HepG2 (cell line): ENCODE data around the gene ARL11. TPM values are rescaled to one million over a fixed set of nuclear protein-coding genes. Genes with fewer than 3 reads are reported as not detected.

Source experiments
- ATAC-seq: fragments of 200-7000 bp; cut with Tn5 transposase; 3 replicates; pipeline ENCODE4 v1.9.1; 2020; ENCODE audit warnings: mild to moderate bottlenecking, moderate library complexity
- BruUV-seq: library from RNA; stranded (reverse); fragments of 400-500 nt; replicated peaks from 2 replicates; lab custom pipeline; 2021; lab: Mats Ljungman, UMichigan
- CTCF ChIA-PET: fragments of 300-600 bp; formaldehyde crosslinking; extraction: SDS; loops from one replicate; lab custom pipeline; 2021; ENCODE audit warnings: low total read pairs, inconsistent platforms, low intra/inter-chr PET ratio; lab: Yijun Ruan, JAX
- POLR2A ChIA-PET: fragments of 350-600 bp; sonication (Branson Sonifier 250); formaldehyde crosslinking; loops from one replicate; lab custom pipeline; 2020; ENCODE audit warnings: antibody characterized with exemption, inconsistent platforms; lab: Yijun Ruan, JAX
- DNase-seq: peaks from one replicate; pipeline ENCODE4 v3.0.0-alpha.2; 2015; ENCODE audit warnings: low spot score
- FAIRE-seq: peaks from 3 replicates; lab custom pipeline; 2011; peaks lifted over from hg19 to GRCh38; lab: Jason Lieb, UNC
- H2AFZ ChIP-seq: one replicate; pipeline ENCODE4 v1.6.1; 2011; ENCODE audit warnings: low read length, inconsistent platforms
- H3K27ac ChIP-seq: fragments of 300-600 bp; 3 replicates; pipeline ENCODE4 v1.8.0; 2011; ENCODE audit warnings: mixed run types, mild to moderate bottlenecking, mixed read lengths, low read length, inconsistent platforms; ENCODE audit not compliant: insufficient read depth; ENCODE audit errors: extremely low read length
- H3K27me3 ChIP-seq, 2 experiments: fragments of 200-600 bp in 1 of 2; 2 replicates in 1 of 2; 3 replicates in 1 of 2; pipeline versions ENCODE4 v1.6.0 to v1.8.0; 2011; ENCODE audit warnings: low read length in 2 of 2, mild to moderate bottlenecking in 2 of 2, moderate library complexity in 2 of 2, inconsistent platforms in 1 of 2; ENCODE audit not compliant: insufficient read depth in 2 of 2, control insufficient read depth in 1 of 2
- H3K36me3 ChIP-seq, 2 experiments: fragments of 200-600 bp in 1 of 2; replicated peaks in 1 of 2; 2 replicates in 1 of 2; 3 replicates in 1 of 2; pipeline versions ENCODE4 v1.5.1 to v1.8.0; 2011; ENCODE audit warnings: low read length in 2 of 2, inconsistent platforms in 1 of 2; ENCODE audit not compliant: insufficient read depth in 2 of 2, control insufficient read depth in 1 of 2
- H3K4me1 ChIP-seq: 2 replicates; pipeline ENCODE4 v1.5.1; 2012; ENCODE audit warnings: low read length, inconsistent platforms; ENCODE audit not compliant: insufficient read depth
- H3K4me2 ChIP-seq: 2 replicates; pipeline ENCODE4 v1.6.0; 2011; ENCODE audit warnings: low read depth, low read length, inconsistent platforms
- H3K4me3 ChIP-seq, 3 experiments: fragments of 200-600 bp in 1 of 3; sonication (generic), shearing (Covaris generic) in 1 of 3; replicated peaks in 1 of 3; 2 replicates each; pipeline ENCODE4 v1.5.1; 2011 to 2016; ENCODE audit warnings: low read length in 3 of 3, inconsistent platforms in 2 of 3, low read depth in 2 of 3, mild to moderate bottlenecking in 2 of 3, control low read depth in 1 of 3, mixed read lengths in 1 of 3; ENCODE audit not compliant: insufficient read depth in 1 of 3
- H3K79me2 ChIP-seq: one replicate; pipeline ENCODE4 v1.6.1; 2011; ENCODE audit warnings: low read length, inconsistent platforms; ENCODE audit not compliant: insufficient read depth
- H3K9ac ChIP-seq: 2 replicates; pipeline ENCODE4 v1.6.0; 2011; ENCODE audit warnings: mild to moderate bottlenecking, low read depth, low read length, inconsistent platforms; ENCODE audit not compliant: insufficient read depth
- H3K9me3 ChIP-seq: 2 replicates; pipeline ENCODE4 v1.5.1; 2012; ENCODE audit warnings: mild to moderate bottlenecking, low read length
- H4K20me1 ChIP-seq: 2 replicates; pipeline ENCODE4 v1.6.0; 2011; ENCODE audit warnings: inconsistent platforms, mild to moderate bottlenecking, low read length, moderate library complexity; ENCODE audit not compliant: insufficient read depth
- CENPX ChIP-seq: sonication (generic); formaldehyde crosslinking; IDR thresholded peaks from 2 replicates; pipeline ENCODE4 v1.9.0; 2021; ENCODE audit warnings: mild to moderate bottlenecking, missing genetic modification reagents, moderate library complexity
- HHEX ChIP-seq: IDR thresholded peaks from 2 replicates; pipeline ENCODE4 v1.6.1; 2016; ENCODE audit warnings: control low read depth
- HNRNPLL ChIP-seq: fragments of 200-400 bp; formaldehyde crosslinking; IDR thresholded peaks from 2 replicates; pipeline ENCODE4 v1.6.1; 2017; ENCODE audit warnings: mild to moderate bottlenecking, low read depth, low read length; ENCODE audit not compliant: poor library complexity, severe bottlenecking
- NFIB ChIP-seq: sonication (generic); formaldehyde crosslinking; IDR thresholded peaks from 2 replicates; pipeline ENCODE4 v1.9.0; 2021; ENCODE audit warnings: missing genetic modification reagents, mild to moderate bottlenecking, borderline replicate concordance
- SMAD1 ChIP-seq: sonication (generic); formaldehyde crosslinking; IDR thresholded peaks from 2 replicates; pipeline ENCODE4 v1.4.0; 2020; ENCODE audit warnings: missing genetic modification reagents, low read depth, mild to moderate bottlenecking, borderline replicate concordance
- TCF12 ChIP-seq, 2 experiments: fragments of 450-650 bp in 1 of 2; sonication (generic) in 1 of 2; formaldehyde crosslinking in 1 of 2; IDR thresholded peaks; 2 replicates each; pipeline versions ENCODE4 v1.6.1 to v1.8.0; 2017 to 2022; ENCODE audit warnings: antibody characterized with exemption in 1 of 2, mild to moderate bottlenecking in 1 of 2, missing genetic modification reagents in 1 of 2, moderate library complexity in 1 of 2
- ZNF768 ChIP-seq: sonication (generic); formaldehyde crosslinking; IDR thresholded peaks from 2 replicates; pipeline ENCODE4 v1.4.0; 2020; ENCODE audit warnings: missing genetic modification reagents
- WGBS: methylation state at CpG from one replicate; pipeline ENCODE4 v1.1.6; 2017; ENCODE audit warnings: low lambda C conversion rate; 5-methylcytosine and 5-hydroxymethylcytosine counted together
- in situ Hi-C: cut with HindIII; loops from 2 replicates; pipeline ENCODE4 v1.10.0; 2017; ENCODE audit warnings: low pct_unique_long_range_greater_than_20kb; ENCODE audit not compliant: extremely low pct_ligation_motif_present
- intact Hi-C: fragments of 100-400 bp; cut with micrococcal nuclease; formaldehyde crosslinking; loops from one replicate; pipeline ENCODE4 v1.10.0; 2022; ENCODE audit not compliant: unreplicated experiment
- polyA plus RNA-seq, 8 experiments: library from polyadenylated mRNA; depleted of rRNA in 3 of 8; stranded (reverse) in 7 of 8; unstranded in 1 of 8; fragments of >200 nt; fragmentation: Illumina TruSeq in 4 of 8; extraction: Trizol in 4 of 8; gene quantifications; 2 replicates each; pipeline versions ENCODE4 v1.2.1 to v1.2.3, GENCODE V29; 2011 to 2016; ENCODE audit warnings: low read depth in 4 of 8, missing spikeins in 1 of 8, mixed read lengths in 1 of 8; ENCODE audit not compliant: insufficient read depth in 1 of 8
- total RNA-seq, 5 experiments: library from RNA; depleted of rRNA; stranded (reverse); fragments of >200 nt; fragmentation: Illumina TruSeq; extraction: Trizol; gene quantifications; 2 replicates each; pipeline ENCODE4 v1.2.3, GENCODE V29; 2016; ENCODE audit warnings: low read depth in 1 of 5
- TF ChIP-seq, protein P1 (sequence below): sonication (generic); formaldehyde crosslinking; IDR thresholded peaks from 2 replicates; pipeline ENCODE4 v1.8.1; 2023; ENCODE audit warnings: mild to moderate bottlenecking, missing genetic modification reagents
- TF ChIP-seq, protein P2 (sequence below): sonication (generic); formaldehyde crosslinking; IDR thresholded peaks from 2 replicates; pipeline ENCODE4 v1.4.0; 2020; ENCODE audit warnings: mild to moderate bottlenecking, low read depth, missing genetic modification reagents
- TF ChIP-seq, protein P3 (sequence below): sonication (generic); formaldehyde crosslinking; IDR thresholded peaks from 2 replicates; pipeline ENCODE4 v1.8.1; 2023; ENCODE audit warnings: mild to moderate bottlenecking, missing genetic modification reagents
- TF ChIP-seq, protein P4 (sequence below): IDR thresholded peaks from 2 replicates; pipeline ENCODE4 v1.6.1; 2012; ENCODE audit warnings: inconsistent platforms
- TF ChIP-seq, protein P5 (sequence below): sonication (generic); formaldehyde crosslinking; IDR thresholded peaks from 2 replicates; pipeline ENCODE4 v1.4.0; 2020; ENCODE audit warnings: missing genetic modification reagents, mild to moderate bottlenecking, borderline replicate concordance
- TF ChIP-seq, protein P6 (sequence below): sonication (generic); formaldehyde crosslinking; IDR thresholded peaks from 2 replicates; pipeline ENCODE4 v1.4.0; 2020; ENCODE audit warnings: missing genetic modification reagents

Gene ARL11
- total and polyA plus RNA-seq, 2 of the 13 experiments (the other 11 are each of a cell fraction or from before 2014, with no cell fraction given): 0.04 to 0.22 TPM

DNA sequence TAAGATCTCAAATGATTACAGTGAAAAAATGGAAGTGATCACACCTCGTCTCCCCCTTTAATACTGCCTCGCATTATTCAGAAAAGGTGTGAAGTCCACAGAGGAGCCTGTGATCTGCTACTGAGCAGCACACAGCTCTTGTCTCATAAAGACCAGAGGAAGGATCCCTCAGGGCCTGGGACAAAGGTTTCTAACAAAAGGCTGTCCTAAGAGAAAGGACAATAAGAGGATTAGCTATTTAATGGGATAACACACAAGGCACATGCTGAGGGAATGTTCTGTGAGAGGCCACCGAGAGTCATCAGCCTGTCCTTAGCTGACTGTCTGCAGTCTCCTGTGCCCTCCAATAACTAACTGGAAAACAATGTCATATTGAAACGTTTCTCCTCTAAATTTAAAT lies 36.3 kb downstream of the ARL11 start:
- DNase-seq (no peak), ATAC-seq (no peak), FAIRE-seq (no peak)
- in situ Hi-C loops: loop anchor here (25.0 kb wide), 3 partner anchors 1148 to 1398 kb away; partner anchors contain the start of gene RNASEH2B
- intact Hi-C loops: no loop called here
- H3K79me2 ChIP-seq: no peaks in the 10 kb centered on the region
- H3K27me3 ChIP-seq: no peaks in the 10 kb centered on the region
- no peak overlapping the region for H3K4me2 ChIP-seq
- no peak overlapping the region for H3K27ac ChIP-seq
- WGBS: 93% methylated on average over 4 of the region's 4 CpGs
- ChIA-PET CTCF (no interaction called here), POLR2A (no interaction called here)
- H3K4me3 ChIP-seq: no peak overlapping the region
- no peak overlapping the region for H3K9ac ChIP-seq
- no TSS peak for BruUV-seq
- no peak overlapping the region for H2AFZ ChIP-seq
- no peaks in the 10 kb centered on the region for H3K4me1 ChIP-seq
- peaks cover 2% of the 10 kb centered on the region; the same call in 1 of the 2 replicates for H4K20me1 ChIP-seq
- peaks cover 9 to 55% of the 10 kb centered on the region in 2 experiments for H3K36me3 ChIP-seq
- H3K9me3 ChIP-seq: no peaks in the 10 kb centered on the region
- TF ChIP-seq, protein P1, sequence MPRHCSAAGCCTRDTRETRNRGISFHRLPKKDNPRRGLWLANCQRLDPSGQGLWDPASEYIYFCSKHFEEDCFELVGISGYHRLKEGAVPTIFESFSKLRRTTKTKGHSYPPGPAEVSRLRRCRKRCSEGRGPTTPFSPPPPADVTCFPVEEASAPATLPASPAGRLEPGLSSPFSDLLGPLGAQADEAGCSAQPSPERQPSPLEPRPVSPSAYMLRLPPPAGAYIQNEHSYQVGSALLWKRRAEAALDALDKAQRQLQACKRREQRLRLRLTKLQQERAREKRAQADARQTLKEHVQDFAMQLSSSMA (CRISPR knock-in tag): no peak
- TF ChIP-seq CENPX (CRISPR knock-in tag) (no peak), ZNF768 (no peak), TCF12 (IDR thresholded peaks at IDR 0.05) (no peak), TCF12 (CRISPR knock-in tag; IDR thresholded peaks at IDR 0.05) (no peak), NFIB (CRISPR knock-in tag) (no peak), HHEX (CRISPR knock-in tag) (no peak), SMAD1 (CRISPR knock-in tag) (no peak), HNRNPLL (no peak)
- TF ChIP-seq, protein P2, sequence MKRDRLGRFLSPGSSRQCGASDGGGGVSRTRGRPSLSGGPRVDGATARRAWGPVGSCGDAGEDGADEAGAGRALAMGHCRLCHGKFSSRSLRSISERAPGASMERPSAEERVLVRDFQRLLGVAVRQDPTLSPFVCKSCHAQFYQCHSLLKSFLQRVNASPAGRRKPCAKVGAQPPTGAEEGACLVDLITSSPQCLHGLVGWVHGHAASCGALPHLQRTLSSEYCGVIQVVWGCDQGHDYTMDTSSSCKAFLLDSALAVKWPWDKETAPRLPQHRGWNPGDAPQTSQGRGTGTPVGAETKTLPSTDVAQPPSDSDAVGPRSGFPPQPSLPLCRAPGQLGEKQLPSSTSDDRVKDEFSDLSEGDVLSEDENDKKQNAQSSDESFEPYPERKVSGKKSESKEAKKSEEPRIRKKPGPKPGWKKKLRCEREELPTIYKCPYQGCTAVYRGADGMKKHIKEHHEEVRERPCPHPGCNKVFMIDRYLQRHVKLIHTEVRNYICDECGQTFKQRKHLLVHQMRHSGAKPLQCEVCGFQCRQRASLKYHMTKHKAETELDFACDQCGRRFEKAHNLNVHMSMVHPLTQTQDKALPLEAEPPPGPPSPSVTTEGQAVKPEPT (CRISPR knock-in tag): no peak
- TF ChIP-seq, protein P3, sequence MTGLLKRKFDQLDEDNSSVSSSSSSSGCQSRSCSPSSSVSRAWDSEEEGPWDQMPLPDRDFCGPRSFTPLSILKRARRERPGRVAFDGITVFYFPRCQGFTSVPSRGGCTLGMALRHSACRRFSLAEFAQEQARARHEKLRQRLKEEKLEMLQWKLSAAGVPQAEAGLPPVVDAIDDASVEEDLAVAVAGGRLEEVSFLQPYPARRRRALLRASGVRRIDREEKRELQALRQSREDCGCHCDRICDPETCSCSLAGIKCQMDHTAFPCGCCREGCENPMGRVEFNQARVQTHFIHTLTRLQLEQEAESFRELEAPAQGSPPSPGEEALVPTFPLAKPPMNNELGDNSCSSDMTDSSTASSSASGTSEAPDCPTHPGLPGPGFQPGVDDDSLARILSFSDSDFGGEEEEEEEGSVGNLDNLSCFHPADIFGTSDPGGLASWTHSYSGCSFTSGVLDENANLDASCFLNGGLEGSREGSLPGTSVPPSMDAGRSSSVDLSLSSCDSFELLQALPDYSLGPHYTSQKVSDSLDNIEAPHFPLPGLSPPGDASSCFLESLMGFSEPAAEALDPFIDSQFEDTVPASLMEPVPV: no peak
- TF ChIP-seq, protein P4, sequence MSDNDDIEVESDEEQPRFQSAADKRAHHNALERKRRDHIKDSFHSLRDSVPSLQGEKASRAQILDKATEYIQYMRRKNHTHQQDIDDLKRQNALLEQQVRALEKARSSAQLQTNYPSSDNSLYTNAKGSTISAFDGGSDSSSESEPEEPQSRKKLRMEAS: no peak
- TF ChIP-seq, protein P5, sequence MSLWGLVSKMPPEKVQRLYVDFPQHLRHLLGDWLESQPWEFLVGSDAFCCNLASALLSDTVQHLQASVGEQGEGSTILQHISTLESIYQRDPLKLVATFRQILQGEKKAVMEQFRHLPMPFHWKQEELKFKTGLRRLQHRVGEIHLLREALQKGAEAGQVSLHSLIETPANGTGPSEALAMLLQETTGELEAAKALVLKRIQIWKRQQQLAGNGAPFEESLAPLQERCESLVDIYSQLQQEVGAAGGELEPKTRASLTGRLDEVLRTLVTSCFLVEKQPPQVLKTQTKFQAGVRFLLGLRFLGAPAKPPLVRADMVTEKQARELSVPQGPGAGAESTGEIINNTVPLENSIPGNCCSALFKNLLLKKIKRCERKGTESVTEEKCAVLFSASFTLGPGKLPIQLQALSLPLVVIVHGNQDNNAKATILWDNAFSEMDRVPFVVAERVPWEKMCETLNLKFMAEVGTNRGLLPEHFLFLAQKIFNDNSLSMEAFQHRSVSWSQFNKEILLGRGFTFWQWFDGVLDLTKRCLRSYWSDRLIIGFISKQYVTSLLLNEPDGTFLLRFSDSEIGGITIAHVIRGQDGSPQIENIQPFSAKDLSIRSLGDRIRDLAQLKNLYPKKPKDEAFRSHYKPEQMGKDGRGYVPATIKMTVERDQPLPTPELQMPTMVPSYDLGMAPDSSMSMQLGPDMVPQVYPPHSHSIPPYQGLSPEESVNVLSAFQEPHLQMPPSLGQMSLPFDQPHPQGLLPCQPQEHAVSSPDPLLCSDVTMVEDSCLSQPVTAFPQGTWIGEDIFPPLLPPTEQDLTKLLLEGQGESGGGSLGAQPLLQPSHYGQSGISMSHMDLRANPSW (CRISPR knock-in tag): no peak
- TF ChIP-seq, protein P6, sequence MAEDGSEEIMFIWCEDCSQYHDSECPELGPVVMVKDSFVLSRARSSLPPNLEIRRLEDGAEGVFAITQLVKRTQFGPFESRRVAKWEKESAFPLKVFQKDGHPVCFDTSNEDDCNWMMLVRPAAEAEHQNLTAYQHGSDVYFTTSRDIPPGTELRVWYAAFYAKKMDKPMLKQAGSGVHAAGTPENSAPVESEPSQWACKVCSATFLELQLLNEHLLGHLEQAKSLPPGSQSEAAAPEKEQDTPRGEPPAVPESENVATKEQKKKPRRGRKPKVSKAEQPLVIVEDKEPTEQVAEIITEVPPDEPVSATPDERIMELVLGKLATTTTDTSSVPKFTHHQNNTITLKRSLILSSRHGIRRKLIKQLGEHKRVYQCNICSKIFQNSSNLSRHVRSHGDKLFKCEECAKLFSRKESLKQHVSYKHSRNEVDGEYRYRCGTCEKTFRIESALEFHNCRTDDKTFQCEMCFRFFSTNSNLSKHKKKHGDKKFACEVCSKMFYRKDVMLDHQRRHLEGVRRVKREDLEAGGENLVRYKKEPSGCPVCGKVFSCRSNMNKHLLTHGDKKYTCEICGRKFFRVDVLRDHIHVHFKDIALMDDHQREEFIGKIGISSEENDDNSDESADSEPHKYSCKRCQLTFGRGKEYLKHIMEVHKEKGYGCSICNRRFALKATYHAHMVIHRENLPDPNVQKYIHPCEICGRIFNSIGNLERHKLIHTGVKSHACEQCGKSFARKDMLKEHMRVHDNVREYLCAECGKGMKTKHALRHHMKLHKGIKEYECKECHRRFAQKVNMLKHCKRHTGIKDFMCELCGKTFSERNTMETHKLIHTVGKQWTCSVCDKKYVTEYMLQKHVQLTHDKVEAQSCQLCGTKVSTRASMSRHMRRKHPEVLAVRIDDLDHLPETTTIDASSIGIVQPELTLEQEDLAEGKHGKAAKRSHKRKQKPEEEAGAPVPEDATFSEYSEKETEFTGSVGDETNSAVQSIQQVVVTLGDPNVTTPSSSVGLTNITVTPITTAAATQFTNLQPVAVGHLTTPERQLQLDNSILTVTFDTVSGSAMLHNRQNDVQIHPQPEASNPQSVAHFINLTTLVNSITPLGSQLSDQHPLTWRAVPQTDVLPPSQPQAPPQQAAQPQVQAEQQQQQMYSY (CRISPR knock-in tag): no peak
